GM19372 (cell line): Measurements from ENCODE around the gene NOL4L.
"Not testable (repeated sequence)": the region's sequence is repeated elsewhere in the genome, so short reads cannot be mapped to it uniquely, and the experiment has no call there.

Experiments used
- ATAC-seq: cut with Tn5 transposase; IDR thresholded peaks from one replicate; pipeline ENCODE4 v1.9.1; 2021; ENCODE audit warnings: mild to moderate bottlenecking, low read depth, moderate library complexity; ENCODE audit not compliant: unreplicated experiment

The NOL4L gene

DNA sequence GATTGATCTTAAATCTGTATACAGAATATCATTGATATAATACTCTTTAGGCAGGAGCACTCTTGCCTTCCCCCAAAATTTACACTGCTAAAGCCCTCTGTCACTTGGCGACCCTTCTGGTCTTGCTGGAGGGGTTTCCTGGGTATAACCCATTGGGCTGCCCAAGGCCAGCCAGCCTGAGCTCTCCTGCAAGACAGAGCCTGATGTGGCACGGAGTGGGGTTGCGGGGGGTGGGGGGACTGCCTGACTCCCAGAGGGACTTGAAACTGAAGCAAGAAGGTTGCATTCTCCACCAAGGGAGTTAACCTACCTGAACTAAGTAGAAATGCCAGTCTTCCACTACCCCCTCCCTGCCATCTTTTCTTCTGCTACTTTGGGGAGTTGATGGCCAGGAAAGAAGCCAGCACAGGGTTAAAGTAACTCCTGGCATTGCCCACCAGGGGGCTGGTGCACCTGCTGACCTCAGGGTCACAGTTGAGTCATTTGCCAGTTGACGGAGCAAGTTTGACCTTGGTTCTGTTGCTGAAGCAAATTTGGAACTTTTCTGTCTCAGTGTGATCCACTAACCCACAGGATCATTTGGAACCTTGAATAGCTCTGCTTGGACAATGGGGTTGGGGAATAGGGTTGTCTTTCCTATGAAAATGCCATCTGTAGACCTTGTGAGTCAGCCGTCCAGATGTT is 147.6 kb downstream of the NOL4L start:
- ATAC-seq, result no peak

DNA sequence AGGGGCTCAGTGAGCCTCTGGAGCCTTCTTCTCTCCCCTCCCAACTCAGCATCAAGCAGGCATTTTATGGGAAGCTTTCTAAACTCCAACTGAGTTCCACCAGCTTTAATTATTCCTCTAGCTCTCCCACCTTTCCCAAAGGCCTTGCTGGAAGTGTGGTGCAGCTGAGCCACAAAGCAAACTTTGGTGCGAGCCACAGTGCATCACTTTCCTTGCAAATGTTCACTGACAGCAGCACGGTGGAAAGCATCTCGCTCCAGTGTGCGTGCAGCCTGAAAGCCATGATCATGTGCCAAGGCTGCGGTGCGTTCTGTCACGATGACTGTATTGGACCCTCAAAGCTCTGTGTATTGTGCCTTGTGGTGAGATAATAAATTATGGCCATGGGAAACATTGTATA is 148.2 kb downstream of the NOL4L start:
- ATAC-seq, result no peak

- ATAC-seq, result no peak
Observed at GRCh38 chr20:32436142-32436861, 148.8 kb downstream of the NOL4L start.

GRCh38 chr20:32435449-32436107 is 149.6 kb downstream of the NOL4L start:
- no peak for ATAC-seq

DNA sequence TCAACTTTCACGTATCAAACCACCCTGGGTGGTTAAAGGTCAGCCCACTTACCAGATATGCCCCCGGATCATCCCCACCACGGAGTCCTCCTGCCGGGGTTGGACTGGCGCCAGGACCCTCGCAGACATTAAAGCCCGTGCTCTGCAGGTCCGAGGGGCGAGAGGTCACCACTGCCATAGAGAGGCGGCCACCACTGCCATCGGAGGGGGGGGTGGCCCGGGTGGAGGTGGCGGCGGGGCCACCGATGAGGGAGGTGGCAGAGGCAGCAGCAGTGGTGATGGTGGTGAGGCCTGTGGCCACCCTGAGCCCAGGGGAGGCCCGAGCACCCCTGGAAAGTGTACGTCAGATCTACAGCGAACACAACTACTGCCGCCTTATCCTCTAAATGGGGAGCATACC is 150.7 kb downstream of the NOL4L start:
- ATAC-seq, result no peak

DNA sequence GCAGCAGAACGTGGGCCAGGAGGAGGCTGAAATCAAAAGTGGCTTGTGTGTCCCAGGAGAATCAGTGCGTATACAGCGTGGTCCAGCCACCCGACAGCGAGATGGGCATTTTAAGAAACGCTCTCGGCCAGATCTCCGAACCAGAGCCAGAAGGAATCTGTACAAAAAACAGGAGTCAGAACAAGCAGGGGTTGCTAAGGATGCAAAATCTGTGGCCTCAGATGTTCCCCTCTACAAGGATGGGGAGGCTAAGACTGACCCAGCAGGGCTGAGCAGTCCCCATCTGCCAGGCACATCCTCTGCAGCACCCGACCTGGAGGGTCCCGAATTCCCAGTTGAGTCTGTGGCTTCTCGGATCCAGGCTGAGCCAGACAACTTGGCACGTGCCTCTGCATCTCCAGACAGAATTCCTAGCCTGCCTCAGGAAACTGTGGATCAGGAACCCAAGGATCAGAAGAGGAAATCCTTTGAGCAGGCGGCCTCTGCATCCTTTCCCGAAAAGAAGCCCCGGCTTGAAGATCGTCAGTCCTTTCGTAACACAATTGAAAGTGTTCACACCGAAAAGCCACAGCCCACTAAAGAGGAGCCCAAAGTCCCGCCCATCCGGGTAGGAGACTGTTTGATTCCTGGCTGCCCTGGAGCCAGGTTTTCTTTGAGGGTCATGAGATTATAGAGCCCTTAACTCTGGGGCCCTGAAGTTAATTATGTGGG is 151.7 kb downstream of the NOL4L start:
- ATAC-seq, result no peak

- ATAC-seq, result no peak
Observed at GRCh38 chr20:32432277-32432676, 152.9 kb downstream of the NOL4L start.

DNA sequence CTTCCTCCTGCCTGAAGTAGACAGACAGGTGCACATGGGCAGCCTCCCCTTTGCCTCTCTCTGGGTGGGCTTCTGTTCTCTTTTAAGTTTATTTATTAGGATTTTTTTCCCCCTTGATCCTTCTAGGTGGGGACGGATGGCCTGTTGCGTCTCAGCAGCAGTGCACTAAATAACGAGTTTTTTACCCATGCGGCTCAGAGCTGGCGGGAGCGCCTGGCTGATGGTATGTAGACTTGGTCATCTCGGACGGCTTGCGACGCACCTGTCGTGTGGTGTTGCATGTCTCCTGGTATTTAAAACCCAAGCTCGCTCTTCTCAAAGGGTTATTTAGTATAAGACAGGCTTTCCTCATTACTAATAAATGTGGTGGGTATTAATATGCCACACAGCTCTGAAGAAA is 153.7 kb downstream of the NOL4L start:
- no peak for ATAC-seq

DNA sequence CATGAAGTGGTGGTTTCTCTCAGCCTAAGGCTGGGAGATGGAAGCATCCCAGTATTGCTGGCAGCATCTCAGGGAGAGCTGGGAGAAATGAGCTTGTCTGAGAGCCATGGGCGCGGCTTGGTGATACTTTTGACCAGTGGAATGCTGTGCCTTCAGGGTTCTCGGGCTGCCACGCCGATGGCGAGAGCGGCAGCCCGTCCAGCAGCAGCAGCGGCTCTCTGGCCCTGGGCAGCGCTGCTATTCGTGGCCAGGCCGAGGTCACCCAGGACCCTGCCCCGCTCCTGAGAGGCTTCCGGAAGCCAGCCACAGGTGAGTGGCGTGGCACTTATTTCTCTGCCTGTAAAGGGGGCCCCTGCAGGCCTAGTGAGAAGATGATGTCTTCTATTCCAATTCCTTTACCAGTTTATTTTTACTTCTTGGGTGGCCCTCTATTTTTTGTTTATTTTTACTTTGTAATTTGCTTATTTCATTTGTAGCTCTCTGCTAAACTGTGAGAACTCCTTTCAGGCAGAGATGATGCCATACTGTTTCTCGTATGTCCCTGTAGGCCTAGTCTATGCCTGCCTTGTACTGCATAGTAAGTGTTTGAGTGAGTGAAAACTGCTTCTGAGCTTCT is 155.3 kb downstream of the NOL4L start:
- no peak for ATAC-seq

- ATAC-seq, result no peak
Observed at GRCh38 chr20:32429343-32429742, 155.8 kb downstream of the NOL4L start.

GRCh38 chr20:32427996-32428395 is 157.1 kb downstream of the NOL4L start:
- no peak for ATAC-seq

- ATAC-seq, result no peak
Observed at GRCh38 chr20:32421290-32421689, 163.8 kb downstream of the NOL4L start.

- ATAC-seq, result no peak
Observed at GRCh38 chr20:32418376-32418775, 166.8 kb downstream of the NOL4L start.

- ATAC-seq, result no peak
Observed at GRCh38 chr20:32416206-32416605, 168.9 kb downstream of the NOL4L start.

GRCh38 chr20:32415494-32415893 is 169.6 kb downstream of the NOL4L start:
- no peak for ATAC-seq

- no peak for ATAC-seq
Observed at GRCh38 chr20:32411955-32412706, 173.0 kb downstream of the NOL4L start.

DNA sequence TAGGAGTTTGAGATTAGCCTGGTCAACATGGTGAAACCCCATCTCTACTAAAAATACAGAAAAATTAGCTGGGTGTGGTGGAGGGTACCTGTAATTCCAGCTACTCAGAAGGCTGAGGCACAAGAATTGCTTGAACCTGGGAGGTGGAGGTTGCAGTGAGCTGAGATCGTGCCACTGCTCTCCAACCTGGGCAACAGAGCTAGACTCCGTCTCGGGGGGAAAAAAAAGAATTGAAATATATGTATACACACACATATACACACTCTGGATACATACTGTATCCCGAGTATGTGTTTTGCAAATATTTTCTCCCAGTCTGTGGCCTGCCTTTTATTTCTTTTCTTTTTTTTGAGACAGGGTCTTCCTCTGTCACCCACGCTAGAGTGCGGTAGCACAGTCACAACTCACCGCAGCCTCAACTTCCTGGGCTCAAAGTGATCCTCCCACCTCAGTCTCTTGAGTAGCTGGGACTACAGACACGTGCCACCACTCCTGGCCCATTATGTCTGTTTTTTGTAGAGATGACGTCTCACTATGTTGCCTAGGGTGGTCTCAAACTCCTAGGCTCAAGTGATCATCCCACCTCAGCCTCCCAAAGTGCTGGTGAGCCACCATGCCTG is 177.9 kb downstream of the NOL4L start:
- ATAC-seq, result not testable (repeated sequence)

DNA sequence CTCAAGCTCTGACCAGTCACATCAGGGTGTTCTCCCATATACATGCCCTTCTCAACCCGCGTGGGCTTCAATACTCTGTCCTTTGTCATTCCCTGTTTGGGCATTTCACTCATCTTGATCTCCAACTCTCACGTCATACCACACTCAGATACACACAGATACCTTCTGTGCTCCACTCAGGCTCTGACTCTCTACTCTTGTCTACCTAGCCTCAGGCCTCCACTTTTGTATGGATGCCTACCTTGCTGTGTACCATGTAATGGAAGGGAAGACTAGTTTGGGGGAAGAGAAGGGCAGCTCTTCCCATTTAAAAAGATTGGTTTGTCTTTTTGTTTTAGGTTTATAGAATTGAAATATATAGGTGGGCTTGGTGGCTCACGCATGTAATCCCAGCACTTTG is 178.4 kb downstream of the NOL4L start:
- no peak for ATAC-seq

DNA sequence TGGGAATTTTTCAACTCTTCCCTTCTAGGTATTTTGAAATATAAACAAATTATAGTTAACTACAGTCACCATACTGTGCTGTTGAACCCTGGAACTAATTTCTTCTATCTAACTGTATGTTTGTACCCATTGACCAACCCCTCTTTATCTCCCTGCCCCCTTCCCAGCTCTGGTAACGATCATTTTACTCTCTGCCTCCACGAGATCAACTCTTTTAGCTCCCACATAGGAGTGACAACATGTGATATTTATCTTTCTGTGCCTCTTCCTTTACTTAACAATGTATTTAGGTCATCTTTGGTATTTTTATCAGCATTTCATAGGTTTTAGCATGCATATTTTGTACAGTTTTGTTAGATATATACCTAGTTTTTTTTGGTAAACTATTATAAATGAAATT is 181.1 kb downstream of the NOL4L start:
- ATAC-seq, result no peak

GRCh38 chr20:32400476-32400875 is 184.7 kb downstream of the NOL4L start:
- no peak for ATAC-seq
